HepG2 (cell line): ENCODE data around the gene CCDC170. TPM values are rescaled to one million over a fixed set of nuclear protein-coding genes. Genes with fewer than 3 reads are reported as not detected.

Source experiments
- ASH2L ChIP-seq: fragments of 300-600, 200-600 bp; sonication (generic); IDR thresholded peaks from 2 replicates; pipeline ENCODE4 v1.7.0; 2017; ENCODE audit warnings: low read depth, mild to moderate bottlenecking, moderate library complexity, mixed read lengths, low read length; ENCODE audit not compliant: insufficient read length
- GZF1 ChIP-seq: sonication (generic); formaldehyde crosslinking; IDR thresholded peaks from 2 replicates; pipeline ENCODE4 v1.5.1; 2020; ENCODE audit warnings: mild to moderate bottlenecking, missing genetic modification reagents
- HHEX ChIP-seq: IDR thresholded peaks from 2 replicates; pipeline ENCODE4 v1.6.1; 2016; ENCODE audit warnings: control low read depth
- KLF12 ChIP-seq: sonication (generic); formaldehyde crosslinking; IDR thresholded peaks from 2 replicates; pipeline ENCODE4 v1.4.0; 2020; ENCODE audit warnings: missing genetic modification reagents, borderline replicate concordance
- NFYC ChIP-seq: IDR thresholded peaks from 2 replicates; pipeline ENCODE4 v1.6.1; 2016; ENCODE audit warnings: missing genetic modification reagents, missing compliant biosample characterization
- PRMT3 ChIP-seq: sonication (generic); formaldehyde crosslinking; IDR thresholded peaks from 2 replicates; pipeline ENCODE4 v1.8.1; 2022; ENCODE audit warnings: low read depth, mild to moderate bottlenecking, moderate library complexity, missing genetic modification reagents, borderline replicate concordance
- RFX3 ChIP-seq: IDR thresholded peaks from 2 replicates; pipeline ENCODE4 v1.6.1; 2016; ENCODE audit warnings: missing biosample characterization, missing genetic modification reagents
- SATB2 ChIP-seq: sonication (generic); formaldehyde crosslinking; IDR thresholded peaks from 2 replicates; pipeline ENCODE4 v1.5.0; 2020; ENCODE audit warnings: missing genetic modification reagents
- STAT5B ChIP-seq: sonication (generic); formaldehyde crosslinking; IDR thresholded peaks from 2 replicates; pipeline ENCODE4 v1.4.0; 2020; ENCODE audit warnings: missing genetic modification reagents
- TRIM24 ChIP-seq: sonication (generic); formaldehyde crosslinking; IDR thresholded peaks from 2 replicates; pipeline ENCODE4 v1.8.0; 2022; ENCODE audit warnings: mild to moderate bottlenecking, missing genetic modification reagents
- U2AF2 ChIP-seq: fragments of 200-400 bp; formaldehyde crosslinking; IDR thresholded peaks from 2 replicates; pipeline ENCODE4 v1.6.1; 2017; ENCODE audit warnings: low read depth, mild to moderate bottlenecking, low read length
- ZBTB21 ChIP-seq: sonication (generic); formaldehyde crosslinking; IDR thresholded peaks from 2 replicates; pipeline ENCODE4 v1.4.0; 2020; ENCODE audit warnings: missing genetic modification reagents
- ZBTB42 ChIP-seq: sonication (generic); formaldehyde crosslinking; IDR thresholded peaks from 2 replicates; pipeline ENCODE4 v1.5.0; 2020; ENCODE audit warnings: mild to moderate bottlenecking, missing genetic modification reagents
- ZFAT ChIP-seq: sonication (generic); formaldehyde crosslinking; conservative IDR thresholded peaks from 2 replicates; pipeline ENCODE4 v1.8.1; 2023; ENCODE audit warnings: missing genetic modification reagents, inconsistent platforms
- ZFYVE20 ChIP-seq: sonication (generic); formaldehyde crosslinking; IDR thresholded peaks from 2 replicates; pipeline ENCODE4 v1.8.0; 2023; ENCODE audit warnings: low read depth, mild to moderate bottlenecking, moderate library complexity, missing genetic modification reagents, borderline replicate concordance
- ZMYM2 ChIP-seq: sonication (generic); formaldehyde crosslinking; IDR thresholded peaks from 2 replicates; pipeline ENCODE4 v1.8.0; 2022; ENCODE audit warnings: mild to moderate bottlenecking, missing genetic modification reagents
- ZNF124 ChIP-seq: sonication (generic); formaldehyde crosslinking; IDR thresholded peaks from 2 replicates; pipeline ENCODE4 v1.4.0; 2020; ENCODE audit warnings: missing genetic modification reagents
- ZNF441 ChIP-seq: sonication (generic); formaldehyde crosslinking; IDR thresholded peaks from 2 replicates; pipeline ENCODE4 v1.7.0; 2021; ENCODE audit warnings: missing genetic modification reagents, borderline replicate concordance
- ZNF616 ChIP-seq: sonication (generic); formaldehyde crosslinking; IDR thresholded peaks from 2 replicates; pipeline ENCODE4 v1.5.0; 2020; ENCODE audit warnings: low read depth, mild to moderate bottlenecking, missing genetic modification reagents
- ZNF772 ChIP-seq: sonication (generic); formaldehyde crosslinking; IDR thresholded peaks from 2 replicates; pipeline ENCODE4 v1.5.0; 2020; ENCODE audit warnings: mild to moderate bottlenecking, missing genetic modification reagents
- ZNF790 ChIP-seq: sonication (generic); formaldehyde crosslinking; IDR thresholded peaks from 2 replicates; pipeline ENCODE4 v1.8.0; 2022; ENCODE audit warnings: missing genetic modification reagents, mild to moderate bottlenecking, borderline replicate concordance
- polyA plus RNA-seq, 8 experiments: library from polyadenylated mRNA; depleted of rRNA in 3 of 8; stranded (reverse) in 7 of 8; unstranded in 1 of 8; fragments of >200 nt; fragmentation: Illumina TruSeq in 4 of 8; extraction: Trizol in 4 of 8; gene quantifications; 2 replicates each; pipeline versions ENCODE4 v1.2.1 to v1.2.3, GENCODE V29; 2011 to 2016; ENCODE audit warnings: low read depth in 4 of 8, missing spikeins in 1 of 8, mixed read lengths in 1 of 8; ENCODE audit not compliant: insufficient read depth in 1 of 8
- total RNA-seq, 5 experiments: library from RNA; depleted of rRNA; stranded (reverse); fragments of >200 nt; fragmentation: Illumina TruSeq; extraction: Trizol; gene quantifications; 2 replicates each; pipeline ENCODE4 v1.2.3, GENCODE V29; 2016; ENCODE audit warnings: low read depth in 1 of 5
- TF ChIP-seq, protein P1 (sequence below): sonication (generic); formaldehyde crosslinking; IDR thresholded peaks from 2 replicates; pipeline ENCODE4 v1.4.0; 2020; ENCODE audit warnings: missing genetic modification reagents, borderline replicate concordance
- TF ChIP-seq, protein P2 (sequence below): sonication (generic); formaldehyde crosslinking; IDR thresholded peaks from 2 replicates; pipeline ENCODE4 v1.4.0; 2020; ENCODE audit warnings: missing genetic modification reagents
- TF ChIP-seq, protein P3 (sequence below): sonication (generic); formaldehyde crosslinking; IDR thresholded peaks from 2 replicates; pipeline ENCODE4 v1.5.0; 2020; ENCODE audit warnings: mild to moderate bottlenecking, missing genetic modification reagents
- TF ChIP-seq, protein P4 (sequence below): sonication (generic); formaldehyde crosslinking; conservative IDR thresholded peaks from 2 replicates; pipeline ENCODE4 v1.4.0; 2020; ENCODE audit warnings: missing genetic modification reagents
- TF ChIP-seq, protein P5 (sequence below): sonication (generic); formaldehyde crosslinking; IDR thresholded peaks from 2 replicates; pipeline ENCODE4 v1.5.0; 2020; ENCODE audit warnings: missing genetic modification reagents, mild to moderate bottlenecking, borderline replicate concordance

Gene CCDC170
- total and polyA plus RNA-seq, 2 of the 13 experiments (the other 11 are each of a cell fraction or from before 2014, with no cell fraction given) = 0.90 to 5.1 TPM

DNA sequence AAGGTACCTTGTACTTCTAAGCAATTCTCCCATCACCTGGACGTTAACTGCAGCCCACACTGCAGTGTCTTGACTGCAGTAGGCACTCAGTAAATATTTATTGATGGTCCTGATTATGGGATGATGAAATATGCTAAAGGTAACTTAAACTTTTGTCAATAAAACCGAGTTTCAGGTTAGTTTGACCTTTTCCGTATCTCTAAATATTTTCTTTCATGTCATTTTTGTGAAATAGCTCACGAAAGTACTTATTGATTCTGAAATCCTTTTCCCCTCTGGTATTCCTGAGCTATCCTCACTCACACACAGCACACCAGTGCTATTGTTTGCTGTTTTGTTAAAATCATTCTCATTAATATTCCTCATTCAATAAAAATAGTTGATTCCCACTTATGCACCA, 164.3 kb downstream of the CCDC170 start (continued):
- TF ChIP-seq, protein P1, sequence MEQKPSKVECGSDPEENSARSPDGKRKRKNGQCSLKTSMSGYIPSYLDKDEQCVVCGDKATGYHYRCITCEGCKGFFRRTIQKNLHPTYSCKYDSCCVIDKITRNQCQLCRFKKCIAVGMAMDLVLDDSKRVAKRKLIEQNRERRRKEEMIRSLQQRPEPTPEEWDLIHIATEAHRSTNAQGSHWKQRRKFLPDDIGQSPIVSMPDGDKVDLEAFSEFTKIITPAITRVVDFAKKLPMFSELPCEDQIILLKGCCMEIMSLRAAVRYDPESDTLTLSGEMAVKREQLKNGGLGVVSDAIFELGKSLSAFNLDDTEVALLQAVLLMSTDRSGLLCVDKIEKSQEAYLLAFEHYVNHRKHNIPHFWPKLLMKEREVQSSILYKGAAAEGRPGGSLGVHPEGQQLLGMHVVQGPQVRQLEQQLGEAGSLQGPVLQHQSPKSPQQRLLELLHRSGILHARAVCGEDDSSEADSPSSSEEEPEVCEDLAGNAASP (CRISPR knock-in tag) = peak; percentile 96
- no peak for TF ChIP-seq ZFYVE20 (CRISPR knock-in tag)
- TF ChIP-seq NFYC (CRISPR knock-in tag) = no peak
- no peak for TF ChIP-seq U2AF2
- TF ChIP-seq ZBTB42 (CRISPR knock-in tag) = no peak
- no peak for TF ChIP-seq KLF12 (CRISPR knock-in tag)
- no peak for TF ChIP-seq STAT5B (CRISPR knock-in tag)
- TF ChIP-seq GZF1 (CRISPR knock-in tag) = no peak
- TF ChIP-seq, protein P2, sequence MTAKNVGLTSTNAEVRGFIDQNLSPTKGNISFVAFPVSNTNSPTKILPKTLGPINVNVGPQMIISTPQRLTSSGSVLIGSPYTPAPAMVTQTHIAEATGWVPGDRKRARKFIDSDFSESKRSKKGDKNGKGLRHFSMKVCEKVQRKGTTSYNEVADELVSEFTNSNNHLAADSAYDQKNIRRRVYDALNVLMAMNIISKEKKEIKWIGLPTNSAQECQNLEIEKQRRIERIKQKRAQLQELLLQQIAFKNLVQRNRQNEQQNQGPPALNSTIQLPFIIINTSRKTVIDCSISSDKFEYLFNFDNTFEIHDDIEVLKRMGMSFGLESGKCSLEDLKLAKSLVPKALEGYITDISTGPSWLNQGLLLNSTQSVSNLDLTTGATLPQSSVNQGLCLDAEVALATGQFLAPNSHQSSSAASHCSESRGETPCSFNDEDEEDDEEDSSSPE = no peak
- TF ChIP-seq TRIM24 (CRISPR knock-in tag) = no peak
- TF ChIP-seq RFX3 (CRISPR knock-in tag) = peak; percentile 20; the same call in 1 of the 2 replicates
- TF ChIP-seq, protein P3, sequence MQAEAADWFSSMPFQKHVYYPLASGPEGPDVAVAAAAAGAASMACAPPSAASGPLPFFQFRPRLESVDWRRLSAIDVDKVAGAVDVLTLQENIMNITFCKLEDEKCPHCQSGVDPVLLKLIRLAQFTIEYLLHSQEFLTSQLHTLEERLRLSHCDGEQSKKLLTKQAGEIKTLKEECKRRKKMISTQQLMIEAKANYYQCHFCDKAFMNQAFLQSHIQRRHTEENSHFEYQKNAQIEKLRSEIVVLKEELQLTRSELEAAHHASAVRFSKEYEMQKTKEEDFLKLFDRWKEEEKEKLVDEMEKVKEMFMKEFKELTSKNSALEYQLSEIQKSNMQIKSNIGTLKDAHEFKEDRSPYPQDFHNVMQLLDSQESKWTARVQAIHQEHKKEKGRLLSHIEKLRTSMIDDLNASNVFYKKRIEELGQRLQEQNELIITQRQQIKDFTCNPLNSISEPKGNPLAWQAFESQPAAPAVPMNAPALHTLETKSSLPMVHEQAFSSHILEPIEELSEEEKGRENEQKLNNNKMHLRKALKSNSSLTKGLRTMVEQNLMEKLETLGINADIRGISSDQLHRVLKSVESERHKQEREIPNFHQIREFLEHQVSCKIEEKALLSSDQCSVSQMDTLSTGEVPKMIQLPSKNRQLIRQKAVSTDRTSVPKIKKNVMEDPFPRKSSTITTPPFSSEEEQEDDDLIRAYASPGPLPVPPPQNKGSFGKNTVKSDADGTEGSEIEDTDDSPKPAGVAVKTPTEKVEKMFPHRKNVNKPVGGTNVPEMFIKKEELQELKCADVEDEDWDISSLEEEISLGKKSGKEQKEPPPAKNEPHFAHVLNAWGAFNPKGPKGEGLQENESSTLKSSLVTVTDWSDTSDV (CRISPR knock-in tag) = no peak
- no peak for TF ChIP-seq PRMT3 (CRISPR knock-in tag)
- TF ChIP-seq ZNF124 (CRISPR knock-in tag) = peak; percentile 85; the same call in 1 of the 2 replicates
- TF ChIP-seq ASH2L = peak; percentile 34
- TF ChIP-seq ZNF790 (CRISPR knock-in tag) = no peak
- no peak for TF ChIP-seq ZMYM2 (CRISPR knock-in tag)
- no peak for TF ChIP-seq SATB2
- no peak for TF ChIP-seq ZNF616 (CRISPR knock-in tag)
- peak; percentile 54; the same call in 1 of the 2 replicates for TF ChIP-seq ZNF772 (CRISPR knock-in tag)
- TF ChIP-seq, protein P4, sequence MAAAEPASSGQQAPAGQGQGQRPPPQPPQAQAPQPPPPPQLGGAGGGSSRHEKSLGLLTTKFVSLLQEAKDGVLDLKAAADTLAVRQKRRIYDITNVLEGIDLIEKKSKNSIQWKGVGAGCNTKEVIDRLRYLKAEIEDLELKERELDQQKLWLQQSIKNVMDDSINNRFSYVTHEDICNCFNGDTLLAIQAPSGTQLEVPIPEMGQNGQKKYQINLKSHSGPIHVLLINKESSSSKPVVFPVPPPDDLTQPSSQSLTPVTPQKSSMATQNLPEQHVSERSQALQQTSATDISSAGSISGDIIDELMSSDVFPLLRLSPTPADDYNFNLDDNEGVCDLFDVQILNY (CRISPR knock-in tag) = no peak
- no peak for TF ChIP-seq ZBTB21 (CRISPR knock-in tag)
- TF ChIP-seq HHEX = peak; percentile 50; the same call in 1 of the 2 replicates
- peak; percentile 49; the same call in 1 of the 2 replicates for TF ChIP-seq ZNF441 (CRISPR knock-in tag)
- TF ChIP-seq, protein P5, sequence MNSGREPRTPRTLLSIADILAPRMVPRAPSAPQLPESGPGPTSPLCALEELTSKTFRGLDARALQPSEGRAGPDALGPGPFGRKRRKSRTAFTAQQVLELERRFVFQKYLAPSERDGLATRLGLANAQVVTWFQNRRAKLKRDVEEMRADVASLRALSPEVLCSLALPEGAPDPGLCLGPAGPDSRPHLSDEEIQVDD (CRISPR knock-in tag) = no peak
- no peak for TF ChIP-seq ZFAT (CRISPR knock-in tag)
